Left ventricle myocardium inferior (tissue), 1 donor: ENCODE measurements around the gene HEPACAM. TPM values are rescaled to one million over a fixed set of nuclear protein-coding genes. Genes with fewer than 3 reads are reported as not detected.

Experiments
- DNase-seq: peaks from one replicate; pipeline ENCODE4 v3.0.0-alpha.2; 2020
- H3K27ac ChIP-seq: fragments of 200-600 bp; replicated peaks from 2 replicates; pipeline ENCODE4 v1.8.0; 2021
- H3K27me3 ChIP-seq: fragments of 200-600 bp; 2 replicates; pipeline ENCODE4 v1.8.0; 2021; ENCODE audit warnings: low read depth
- H3K36me3 ChIP-seq: fragments of 200-600 bp; 2 replicates; pipeline ENCODE4 v1.8.0; 2021
- H3K4me1 ChIP-seq: fragments of 200-600 bp; 2 replicates; pipeline ENCODE4 v1.8.0; 2021
- H3K4me3 ChIP-seq: fragments of 200-600 bp; 2 replicates; pipeline ENCODE4 v1.8.0; 2021; ENCODE audit warnings: mild to moderate bottlenecking, moderate library complexity
- H3K9me3 ChIP-seq: fragments of 200-600 bp; replicated peaks from 2 replicates; pipeline ENCODE4 v1.8.0; 2021
- CTCF ChIP-seq: fragments of 200-600 bp; IDR thresholded peaks from 2 replicates; pipeline ENCODE4 v1.8.0; 2021; ENCODE audit warnings: antibody characterized with exemption, mild to moderate bottlenecking, borderline replicate concordance
- intact Hi-C: fragments of 100-400 bp; cut with micrococcal nuclease; formaldehyde crosslinking; loops from one replicate; pipeline ENCODE4 v1.11.0; 2022
- total RNA-seq: library from RNA; stranded (reverse); fragmentation: NEBNext Ultra II Directional; extraction: Animal tissue kit (Norgen Biotek cat#: 25700); gene quantifications from one replicate; pipeline ENCODE4 v1.2.1, GENCODE V29; 2021
- donor health status: DM: no; HTN: yes; CAD: no; lungs with severe emphysema.

Gene HEPACAM
- total RNA-seq, 1 donor from 2014 or later = not detected

- TF ChIP-seq CTCF = no peak
- Histone ChIP-seq H3K4me3 (no peak overlapping the region), H3K9me3 (no peaks in the 10 kb centered on the region), H3K27me3 (no peaks in the 10 kb centered on the region), H3K27ac (no peak overlapping the region), H3K4me1 (peaks cover 18% of the 10 kb centered on the region), H3K36me3 (no peaks in the 10 kb centered on the region)
- DNase-seq = no peak
- intact Hi-C loops = no loop called here
Observed at GRCh38 chr11:124955035-124955434, 19.2 kb upstream of the HEPACAM start.

- peaks cover 18% of the 10 kb centered on the region for H3K4me1 ChIP-seq
- no peak for DNase-seq
- no peaks in the 10 kb centered on the region for H3K36me3 ChIP-seq
- no peaks in the 10 kb centered on the region for H3K9me3 ChIP-seq
- intact Hi-C loops = no loop called here
- H3K27me3 ChIP-seq = no peaks in the 10 kb centered on the region
- peak overlapping the region; percentile 89 for H3K27ac ChIP-seq
- TF ChIP-seq CTCF = no peak
- H3K4me3 ChIP-seq = peak overlapping the region; percentile 83
Observed at GRCh38 chr11:124954590-124954955, 18.7 kb upstream of the HEPACAM start.

- intact Hi-C loops = no loop called here
- DNase-seq = peak; percentile 97
- H3K9me3 ChIP-seq = peaks cover 3% of the 10 kb centered on the region
- H3K27me3 ChIP-seq = no peaks in the 10 kb centered on the region
- peak within 1 kb of the TSS; percentile 83 for H3K4me3 ChIP-seq
- peak within 1 kb of the TSS; percentile 89 for H3K27ac ChIP-seq
- H3K4me1 ChIP-seq = peaks cover 18% of the 10 kb centered on the region
- no peaks in the 10 kb centered on the region for H3K36me3 ChIP-seq
- peak; percentile 8 for TF ChIP-seq CTCF
Observed at GRCh38 chr11:124953753-124954589, 18.1 kb upstream of the HEPACAM start, which contains the start of gene CCDC15. Gene CCDC15, plus strand, starts transcription at chr11:124954202. Its CDS starts 531 bp downstream, at chr11:124954733.

- Histone ChIP-seq H3K27ac (no peak overlapping the region), H3K4me1 (peaks cover 18% of the 10 kb centered on the region), H3K36me3 (no peaks in the 10 kb centered on the region), H3K9me3 (peaks cover 10% of the 10 kb centered on the region), H3K27me3 (no peaks in the 10 kb centered on the region), H3K4me3 (no peak overlapping the region)
- DNase-seq = no peak
- intact Hi-C loops = no loop called here
- no peak for TF ChIP-seq CTCF
Observed at GRCh38 chr11:124951341-124951740, 15.5 kb upstream of the HEPACAM start.

GRCh38 chr11:124950601-124951330, 14.9 kb upstream of the HEPACAM start:
- H3K36me3 ChIP-seq = no peaks in the 10 kb centered on the region
- intact Hi-C loops = no loop called here
- no peak for DNase-seq

More at GRCh38 chr11:124950601-124951330, 14.9 kb upstream of the HEPACAM start:
- Histone ChIP-seq H3K4me3 (no peak overlapping the region), H3K4me1 (peaks cover 18% of the 10 kb centered on the region), H3K27ac (no peak overlapping the region), H3K9me3 (peaks cover 10% of the 10 kb centered on the region), H3K27me3 (no peaks in the 10 kb centered on the region)
- no peak for TF ChIP-seq CTCF
